ENCODE data around the gene MACROD2. TPM values are rescaled to one million over a fixed set of nuclear protein-coding genes. Genes with fewer than 3 reads are reported as not detected.

MACROD2 gene
- polyA plus RNA-seq, 2 of the 4 experiments (the other 2 are of a cell fraction): 0.96 to 1.3 TPM

- ChIA-PET CTCF (interaction anchor here (1.3 to 1.7 kb wide), 2 partner anchors 12 to 45 kb away, joined by 3 to 5 read pairs; no protein-coding TSS in a partner anchor), POLR2A (no interaction called here)
- 36% methylated on average over 2 of the region's 2 CpGs for WGBS (ENCODE audit: missing lambda C conversion rate)
- ATAC-seq (no peak), FAIRE-seq (no peak), DNase-seq (ENCODE audit: low read depth in 1 of 2, low spot score in 1 of 2) (no peak)
- H3K27ac ChIP-seq: no peak overlapping the region
- no peak overlapping the region for H3K4me3 ChIP-seq
- no peak overlapping the region for H3K4me2 ChIP-seq
- H3K4me1 ChIP-seq: no peaks in the 10 kb centered on the region
- H3K9me3 ChIP-seq: peaks cover 8% of the 10 kb centered on the region; the same call in 2 of the 3 replicates
- TF ChIP-seq MAFK (IDR thresholded peaks at IDR 0.05; ENCODE audit: partially characterized antibody): no peak
- TF ChIP-seq CHD4 (IDR thresholded peaks at IDR 0.05; ENCODE audit: borderline replicate concordance): no peak
- TF ChIP-seq JUN (IDR thresholded peaks at IDR 0.05): no peak
- TF ChIP-seq JUNB (IDR thresholded peaks at IDR 0.05): no peak
- TF ChIP-seq CTCF (IDR thresholded peaks at IDR 0.05): no peak
- no peak for TF ChIP-seq ZC3H11A (IDR thresholded peaks at IDR 0.05)
Measured at GRCh38 chr20:14009208-14009607, 13.9 kb downstream of the MACROD2 start.

GRCh38 chr20:14012671-14013070, 17.4 kb downstream of the MACROD2 start:
- no peaks in the 10 kb centered on the region for H3K4me1 ChIP-seq
- DNase-seq (ENCODE audit: low read depth in 1 of 2, low spot score in 1 of 2): no peak
- WGBS (ENCODE audit: missing lambda C conversion rate): 86% methylated on average over 3 of the region's 3 CpGs
- no peak overlapping the region for H3K4me2 ChIP-seq
- ATAC-seq: no peak
- peak; percentile 63 for FAIRE-seq
- no peak overlapping the region for H3K27ac ChIP-seq
- TF ChIP-seq EHF (CRISPR knock-in tag; IDR thresholded peaks at IDR 0.05) (no peak), ZNF302 (CRISPR knock-in tag; IDR thresholded peaks at IDR 0.05) (no peak), USF2 (IDR thresholded peaks at IDR 0.05) (no peak), HDAC2 (IDR thresholded peaks at IDR 0.05) (no peak), EHMT2 (IDR thresholded peaks at IDR 0.05; ENCODE audit: low read depth) (no peak), RNF2 (IDR thresholded peaks at IDR 0.05; ENCODE audit: borderline replicate concordance, low read depth) (no peak), MAX (IDR thresholded peaks at IDR 0.05) (no peak), TFCP2L1 (CRISPR knock-in tag; IDR thresholded peaks at IDR 0.05) (no peak), JUN (IDR thresholded peaks at IDR 0.05) (no peak), BHLHE40 (IDR thresholded peaks at IDR 0.05; ENCODE audit: low read depth, low read length) (no peak), HEYL (CRISPR knock-in tag; IDR thresholded peaks at IDR 0.05) (no peak)
- H3K4me3 ChIP-seq: no peak overlapping the region
- POLR2A ChIA-PET: no interaction called here
- CTCF ChIA-PET: no interaction called here
- H3K9me3 ChIP-seq: peaks cover 16% of the 10 kb centered on the region; the same call in 2 of the 3 replicates

- Histone ChIP-seq H3K9me3 (no peaks in the 10 kb centered on the region), H3K27ac (no peak overlapping the region), H3K4me1 (no peaks in the 10 kb centered on the region), H3K4me3 (no peak overlapping the region), H3K4me2 (no peak overlapping the region)
- no peak for ATAC-seq
- peak; percentile 82 for FAIRE-seq
- ChIA-PET CTCF (interaction anchor here (0.5 kb wide), 1 partner anchor 193 kb away, joined by 3 read pairs; no protein-coding TSS in a partner anchor), POLR2A (no interaction called here)
- DNase-seq (ENCODE audit: low read depth in 1 of 2, low spot score in 1 of 2): no peak
- TF ChIP-seq MAFK (IDR thresholded peaks at IDR 0.05; ENCODE audit: partially characterized antibody) (peak; percentile 30), HDAC2 (IDR thresholded peaks at IDR 0.05) (no peak)
- WGBS (ENCODE audit: missing lambda C conversion rate): 5% methylated on average over 1 of the region's 1 CpG
Measured at GRCh38 chr20:14030991-14031390, 35.7 kb downstream of the MACROD2 start.

GRCh38 chr20:14033310-14033709, 38.0 kb downstream of the MACROD2 start:
- H3K4me1 ChIP-seq: no peaks in the 10 kb centered on the region
- TF ChIP-seq MAFK (IDR thresholded peaks at IDR 0.05; ENCODE audit: partially characterized antibody) (no peak), FOSB (CRISPR knock-in tag; IDR thresholded peaks at IDR 0.05) (no peak), HEYL (CRISPR knock-in tag; IDR thresholded peaks at IDR 0.05) (no peak), USF2 (IDR thresholded peaks at IDR 0.05) (no peak), ZC3H11A (IDR thresholded peaks at IDR 0.05) (no peak), RNF2 (IDR thresholded peaks at IDR 0.05; ENCODE audit: borderline replicate concordance, low read depth) (no peak), CTCF (IDR thresholded peaks at IDR 0.05) (no peak), RFX5 (IDR thresholded peaks at IDR 0.05) (no peak), EHMT2 (IDR thresholded peaks at IDR 0.05; ENCODE audit: low read depth) (no peak)
- DNase-seq (ENCODE audit: low read depth in 1 of 2, low spot score in 1 of 2) (no peak), ATAC-seq (no peak), FAIRE-seq (no peak)
- ChIA-PET POLR2A (no interaction called here), CTCF (no interaction called here)
- 8% methylated on average over 1 of the region's 1 CpG for WGBS (ENCODE audit: missing lambda C conversion rate)
- no peak overlapping the region for H3K4me3 ChIP-seq
- H3K4me2 ChIP-seq: no peak overlapping the region
- no peak overlapping the region for H3K27ac ChIP-seq
- H3K9me3 ChIP-seq: no peaks in the 10 kb centered on the region

Data from A549 (cell line).